Calu3 (cell line): ENCODE measurements around the gene CDC42BPB. TPM values are rescaled to one million over a fixed set of nuclear protein-coding genes. Genes with fewer than 3 reads are reported as not detected.
"Not testable (repeated sequence)": the region's sequence is repeated elsewhere in the genome, so short reads cannot be mapped to it uniquely, and the experiment has no call there.

Experiments
- BruUV-seq: library from RNA; stranded (reverse); fragments of 400-500 nt; replicated peaks from 2 replicates; lab custom pipeline; 2021; lab: Mats Ljungman, UMichigan
- CTCF ChIA-PET: fragments of 300-600 bp; sonication (Branson Sonifier 250); formaldehyde crosslinking; loops from one replicate; lab custom pipeline; 2022; ENCODE audit warnings: antibody characterized with exemption; lab: Charles Lee
- DNase-seq: peaks from one replicate; pipeline ENCODE4 v3.0.0; 2022
- H3K27ac Mint-ChIP-seq: one replicate; pipeline ENCODE4 v1.8.0; 2022; ENCODE audit warnings: mixed read lengths; ENCODE audit not compliant: unreplicated experiment
- H3K27me3 Mint-ChIP-seq: one replicate; pipeline ENCODE4 v1.8.0; 2022; ENCODE audit warnings: mixed read lengths; ENCODE audit not compliant: unreplicated experiment
- H3K36me3 Mint-ChIP-seq: one replicate; pipeline ENCODE4 v1.8.0; 2022; ENCODE audit warnings: mild to moderate bottlenecking, moderate library complexity, mixed read lengths; ENCODE audit not compliant: insufficient read depth, unreplicated experiment
- H3K4me1 Mint-ChIP-seq: one replicate; pipeline ENCODE4 v1.8.0; 2022; ENCODE audit warnings: mild to moderate bottlenecking, low read depth, mixed read lengths; ENCODE audit not compliant: unreplicated experiment
- H3K4me3 Mint-ChIP-seq: one replicate; pipeline ENCODE4 v1.8.0; 2022; ENCODE audit warnings: mild to moderate bottlenecking, low read depth, moderate library complexity, mixed read lengths; ENCODE audit not compliant: unreplicated experiment
- H3K9me3 Mint-ChIP-seq: one replicate; pipeline ENCODE4 v1.8.0; 2022; ENCODE audit warnings: low read depth, mixed read lengths; ENCODE audit not compliant: unreplicated experiment
- intact Hi-C: fragments of 100-400 bp; cut with micrococcal nuclease; formaldehyde crosslinking; loops from one replicate; pipeline ENCODE4 v1.10.0; 2022; ENCODE audit not compliant: unreplicated experiment
- total RNA-seq: library from RNA; stranded (reverse); gene quantifications from 2 replicates; pipeline ENCODE4 v1.2.3, GENCODE V29; 2022
- TF ChIP-seq, protein P1 (sequence below): fragments of 200-600 bp; IDR thresholded peaks from one replicate; pipeline ENCODE4 v1.8.0; 2022; ENCODE audit warnings: antibody characterized with exemption; ENCODE audit not compliant: unreplicated experiment

The CDC42BPB gene
- total RNA-seq, 1 experiment from 2014 or later = 98.7 TPM

- intact Hi-C loops = no loop called here
- TF ChIP-seq, protein P1, sequence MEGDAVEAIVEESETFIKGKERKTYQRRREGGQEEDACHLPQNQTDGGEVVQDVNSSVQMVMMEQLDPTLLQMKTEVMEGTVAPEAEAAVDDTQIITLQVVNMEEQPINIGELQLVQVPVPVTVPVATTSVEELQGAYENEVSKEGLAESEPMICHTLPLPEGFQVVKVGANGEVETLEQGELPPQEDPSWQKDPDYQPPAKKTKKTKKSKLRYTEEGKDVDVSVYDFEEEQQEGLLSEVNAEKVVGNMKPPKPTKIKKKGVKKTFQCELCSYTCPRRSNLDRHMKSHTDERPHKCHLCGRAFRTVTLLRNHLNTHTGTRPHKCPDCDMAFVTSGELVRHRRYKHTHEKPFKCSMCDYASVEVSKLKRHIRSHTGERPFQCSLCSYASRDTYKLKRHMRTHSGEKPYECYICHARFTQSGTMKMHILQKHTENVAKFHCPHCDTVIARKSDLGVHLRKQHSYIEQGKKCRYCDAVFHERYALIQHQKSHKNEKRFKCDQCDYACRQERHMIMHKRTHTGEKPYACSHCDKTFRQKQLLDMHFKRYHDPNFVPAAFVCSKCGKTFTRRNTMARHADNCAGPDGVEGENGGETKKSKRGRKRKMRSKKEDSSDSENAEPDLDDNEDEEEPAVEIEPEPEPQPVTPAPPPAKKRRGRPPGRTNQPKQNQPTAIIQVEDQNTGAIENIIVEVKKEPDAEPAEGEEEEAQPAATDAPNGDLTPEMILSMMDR = no peak
- H3K4me3 Mint-ChIP-seq = no peak overlapping the region
- H3K27me3 Mint-ChIP-seq = no peaks in the 10 kb centered on the region
- H3K4me1 Mint-ChIP-seq = no peaks in the 10 kb centered on the region
- BruUV-seq = no TSS peak
- H3K9me3 Mint-ChIP-seq = no peaks in the 10 kb centered on the region
- CTCF ChIA-PET = no interaction called here
- no peak for DNase-seq
- no peaks in the 10 kb centered on the region for H3K36me3 Mint-ChIP-seq
- H3K27ac Mint-ChIP-seq = no peak overlapping the region
Measured at GRCh38 chr14:102898298-102898697, 159.1 kb downstream of the CDC42BPB start.

DNA sequence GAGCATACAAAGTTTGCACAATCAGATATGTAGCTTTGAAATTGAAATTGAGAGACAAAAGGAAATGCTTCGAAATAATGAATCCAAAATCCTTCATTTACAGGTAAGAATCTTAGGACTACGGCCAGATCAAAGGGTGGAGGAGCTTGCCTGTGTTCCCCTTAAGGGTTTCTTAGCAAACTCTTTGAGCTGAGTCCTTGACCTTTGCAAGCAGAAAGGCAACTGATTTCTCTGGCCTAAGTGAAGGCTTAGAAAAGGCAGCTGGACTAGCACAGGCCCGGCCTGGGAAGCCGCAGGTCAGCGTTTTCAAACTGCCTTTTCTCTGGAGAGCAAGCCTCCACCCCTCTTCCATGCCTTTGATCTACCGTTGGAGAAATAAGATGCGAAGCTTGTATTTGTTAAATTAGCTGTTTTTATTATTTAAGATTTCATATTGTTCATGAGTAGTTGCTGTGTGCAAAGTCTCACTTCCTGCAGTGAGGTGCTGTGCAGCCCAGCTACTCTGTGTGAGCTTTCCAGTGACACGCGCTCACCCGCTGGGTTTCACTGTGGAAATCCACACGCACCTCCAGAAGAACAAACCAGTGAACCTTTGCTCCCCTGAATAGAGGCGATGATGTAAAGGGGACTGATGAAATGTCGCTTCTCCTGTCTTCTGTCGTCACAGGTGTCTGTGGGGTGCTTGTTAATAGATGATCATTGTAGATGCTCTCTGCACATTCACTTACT, 159.9 kb downstream of the CDC42BPB start:
- BruUV-seq = no TSS peak
- no peak overlapping the region for H3K4me3 Mint-ChIP-seq
- intact Hi-C loops = no loop called here
- H3K27ac Mint-ChIP-seq = no peak overlapping the region
- H3K27me3 Mint-ChIP-seq = no peaks in the 10 kb centered on the region
- DNase-seq = no peak
- no peaks in the 10 kb centered on the region for H3K9me3 Mint-ChIP-seq
- no peaks in the 10 kb centered on the region for H3K36me3 Mint-ChIP-seq
- TF ChIP-seq, protein P1 = no peak
- no peaks in the 10 kb centered on the region for H3K4me1 Mint-ChIP-seq
- CTCF ChIA-PET = no interaction called here

GRCh38 chr14:102896735-102897134, 160.6 kb downstream of the CDC42BPB start:
- BruUV-seq, H3K36me3 Mint-ChIP-seq, H3K4me3 Mint-ChIP-seq: not testable (repeated sequence)

GRCh38 chr14:102893452-102893851, 163.9 kb downstream of the CDC42BPB start:
- TF ChIP-seq, protein P1 = no peak
- BruUV-seq = no TSS peak
- Mint-ChIP-seq H3K27ac (no peak overlapping the region), H3K9me3 (no peaks in the 10 kb centered on the region), H3K4me1 (no peaks in the 10 kb centered on the region), H3K36me3 (no peaks in the 10 kb centered on the region), H3K27me3 (no peaks in the 10 kb centered on the region), H3K4me3 (no peak overlapping the region)
- DNase-seq = no peak
- intact Hi-C loops = no loop called here
- CTCF ChIA-PET = interaction anchor here (0.7 kb wide), 1 partner anchor 20 kb away, joined by 3 read pairs; no protein-coding TSS in a partner anchor

More at GRCh38 chr14:102896735-102897134, 160.6 kb downstream of the CDC42BPB start:
- H3K4me1 Mint-ChIP-seq, H3K9me3 Mint-ChIP-seq, H3K27me3 Mint-ChIP-seq, CTCF ChIA-PET, H3K27ac Mint-ChIP-seq, intact Hi-C loops, DNase-seq: not testable (repeated sequence)

GRCh38 chr14:102892651-102893050, 164.7 kb downstream of the CDC42BPB start:
- H3K36me3 Mint-ChIP-seq = no peaks in the 10 kb centered on the region
- H3K27ac Mint-ChIP-seq = no peak overlapping the region
- H3K27me3 Mint-ChIP-seq = no peaks in the 10 kb centered on the region
- CTCF ChIA-PET = no interaction called here
- intact Hi-C loops = no loop called here
- no peak for DNase-seq
- BruUV-seq = no TSS peak
- H3K4me3 Mint-ChIP-seq = no peak overlapping the region
- H3K9me3 Mint-ChIP-seq = no peaks in the 10 kb centered on the region
- TF ChIP-seq, protein P1 = no peak
- no peaks in the 10 kb centered on the region for H3K4me1 Mint-ChIP-seq
